HL-60 (cell line): ENCODE measurements around the gene TCEA2.

Experiments used
- DNase-seq, 2 experiments: peaks; one replicate each; pipeline ENCODE4 v3.0.0-alpha.2; 2010 to 2020; ENCODE audit warnings: low read depth in 1 of 2, low spot score in 1 of 2
- H3K27ac ChIP-seq: fragments of 250-450 bp; sonication (Bioruptor Pico); replicated peaks from 2 replicates; pipeline ENCODE4 v1.5.1; 2020; ENCODE audit warnings: mild to moderate bottlenecking, moderate library complexity
- H3K27me3 ChIP-seq: fragments of 250-450 bp; sonication (Bioruptor Pico); 2 replicates; pipeline ENCODE4 v1.5.1; 2021; ENCODE audit warnings: mild to moderate bottlenecking, moderate library complexity; ENCODE audit not compliant: insufficient read depth, poor library complexity, severe bottlenecking
- H3K4me3 ChIP-seq: replicated peaks from 2 replicates; pipeline ENCODE4 v1.5.1; 2011; ENCODE audit warnings: mild to moderate bottlenecking, control low read depth, low read length; ENCODE audit not compliant: insufficient read depth
- CTCF ChIP-seq: IDR thresholded peaks from one replicate; pipeline ENCODE4 v1.5.1; 2011; ENCODE audit warnings: low read length, control low read depth, inconsistent platforms; ENCODE audit not compliant: insufficient read depth
- GABPA ChIP-seq: IDR thresholded peaks from 2 replicates; pipeline ENCODE4 v1.6.1; 2012; ENCODE audit warnings: low read depth
- POLR2AphosphoS5 ChIP-seq: IDR thresholded peaks from 2 replicates; pipeline ENCODE4 v1.6.1; 2012; ENCODE audit warnings: low read depth
- REST ChIP-seq: IDR thresholded peaks from 2 replicates; pipeline ENCODE4 v1.6.1; 2012; ENCODE audit warnings: low read depth; ENCODE audit not compliant: insufficient replicate concordance
- SPI1 ChIP-seq: IDR thresholded peaks from 2 replicates; pipeline ENCODE4 v1.6.1; 2012; ENCODE audit warnings: low read depth, mild to moderate bottlenecking, borderline replicate concordance

The TCEA2 gene

GRCh38 chr20:64113796-64114355 is 50.9 kb downstream of the TCEA2 start:
- no peak for DNase-seq
- no peak overlapping the region for H3K27ac ChIP-seq
- no peaks in the 10 kb centered on the region for H3K27me3 ChIP-seq
- TF ChIP-seq REST (no peak), CTCF (no peak), SPI1 (no peak), POLR2AphosphoS5 (no peak), GABPA (no peak)
- H3K4me3 ChIP-seq, result no peak overlapping the region

- no peak for TF ChIP-seq SPI1
- no peak for TF ChIP-seq GABPA
- no peak for TF ChIP-seq REST
- TF ChIP-seq CTCF, result no peak
- no peak for TF ChIP-seq POLR2AphosphoS5
- Histone ChIP-seq H3K4me3 (no peak overlapping the region), H3K27me3 (no peaks in the 10 kb centered on the region), H3K27ac (no peak overlapping the region)
- DNase-seq, result no peak
Measured at GRCh38 chr20:64114356-64114971, 51.5 kb downstream of the TCEA2 start.

GRCh38 chr20:64115171-64115911 is 52.3 kb downstream of the TCEA2 start:
- no peak for DNase-seq

GRCh38 chr20:64116016-64116415 is 53.0 kb downstream of the TCEA2 start:
- no peak for DNase-seq
- no peak overlapping the region for H3K27ac ChIP-seq
- H3K4me3 ChIP-seq, result no peak overlapping the region
- TF ChIP-seq POLR2AphosphoS5 (no peak), CTCF (no peak), GABPA (no peak), REST (no peak), SPI1 (no peak)
- no peaks in the 10 kb centered on the region for H3K27me3 ChIP-seq

More at GRCh38 chr20:64115171-64115911, 52.3 kb downstream of the TCEA2 start:
- no peak overlapping the region for H3K27ac ChIP-seq
- TF ChIP-seq GABPA (no peak), SPI1 (no peak), POLR2AphosphoS5 (no peak)
- no peaks in the 10 kb centered on the region for H3K27me3 ChIP-seq
- no peak overlapping the region for H3K4me3 ChIP-seq
